Nephron progenitor cell (in vitro differentiated cells): ENCODE data around the gene ANLN.
"Not testable (repeated sequence)": the region's sequence is repeated elsewhere in the genome, so short reads cannot be mapped to it uniquely, and the experiment has no call there.

Experiments
- DNase-seq: peaks from one replicate; pipeline ENCODE4 v3.0.0; 2021
- H3K27ac Mint-ChIP-seq: 2 replicates; pipeline ENCODE4 v1.8.0; 2021; ENCODE audit warnings: mild to moderate bottlenecking, moderate library complexity, mixed read lengths
- H3K27me3 Mint-ChIP-seq: 2 replicates; pipeline ENCODE4 v1.8.0; 2021; ENCODE audit warnings: mild to moderate bottlenecking, low read depth, mixed read lengths; ENCODE audit not compliant: poor library complexity
- H3K36me3 Mint-ChIP-seq: 2 replicates; pipeline ENCODE4 v1.8.0; 2021; ENCODE audit warnings: low read depth, mixed read lengths
- H3K4me1 Mint-ChIP-seq: 2 replicates; pipeline ENCODE4 v1.8.0; 2021; ENCODE audit warnings: mixed read lengths
- H3K4me3 Mint-ChIP-seq: 2 replicates; pipeline ENCODE4 v1.8.0; 2021; ENCODE audit warnings: mild to moderate bottlenecking, moderate library complexity, mixed read lengths
- H3K9me3 Mint-ChIP-seq: 2 replicates; pipeline ENCODE4 v1.8.0; 2021; ENCODE audit warnings: mild to moderate bottlenecking, moderate library complexity, mixed read lengths
- TF ChIP-seq, protein P1 (sequence below): fragments of 200-600 bp; sonication (generic); IDR thresholded peaks from 2 replicates; pipeline ENCODE4 v1.5.0; 2021; ENCODE audit warnings: antibody characterized with exemption

Gene ANLN

DNA sequence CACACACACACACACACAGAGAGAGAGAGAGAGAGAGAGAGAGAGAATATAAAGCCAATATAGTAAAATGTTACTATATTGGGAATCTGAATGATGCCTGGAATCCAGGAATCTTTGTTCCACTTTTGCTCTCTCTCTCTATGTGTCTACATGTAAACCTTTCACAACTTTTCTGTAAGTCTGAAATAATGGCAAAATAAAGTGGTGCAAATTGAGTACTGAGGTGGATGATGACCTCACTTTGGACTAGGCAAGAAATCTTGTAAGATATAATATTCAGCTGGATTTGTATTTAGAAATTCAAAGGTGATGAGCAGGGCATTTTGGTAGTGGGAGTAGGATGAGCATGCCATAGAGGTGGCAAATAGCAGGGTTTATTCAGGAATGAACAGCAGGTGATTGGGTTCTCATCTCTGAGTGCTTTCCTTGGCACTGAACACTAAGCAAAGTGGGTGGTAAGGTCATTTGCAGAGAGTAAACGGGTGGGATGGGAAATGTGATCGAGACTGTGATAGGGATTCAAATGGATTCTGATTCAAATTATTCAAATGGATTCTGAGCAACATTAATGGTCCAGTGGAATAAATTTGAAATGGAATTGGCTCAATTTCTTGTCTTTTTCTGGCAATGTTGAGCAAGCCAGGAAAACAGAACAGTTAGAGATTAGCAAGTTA, 9.7 kb upstream of the ANLN start:
- Mint-ChIP-seq H3K27ac (no peak overlapping the region), H3K27me3 (peaks cover 4% of the 10 kb centered on the region), H3K4me3 (no peak overlapping the region), H3K36me3 (no peaks in the 10 kb centered on the region), H3K9me3 (peaks cover 36% of the 10 kb centered on the region), H3K4me1 (no peaks in the 10 kb centered on the region)
- TF ChIP-seq, protein P1, sequence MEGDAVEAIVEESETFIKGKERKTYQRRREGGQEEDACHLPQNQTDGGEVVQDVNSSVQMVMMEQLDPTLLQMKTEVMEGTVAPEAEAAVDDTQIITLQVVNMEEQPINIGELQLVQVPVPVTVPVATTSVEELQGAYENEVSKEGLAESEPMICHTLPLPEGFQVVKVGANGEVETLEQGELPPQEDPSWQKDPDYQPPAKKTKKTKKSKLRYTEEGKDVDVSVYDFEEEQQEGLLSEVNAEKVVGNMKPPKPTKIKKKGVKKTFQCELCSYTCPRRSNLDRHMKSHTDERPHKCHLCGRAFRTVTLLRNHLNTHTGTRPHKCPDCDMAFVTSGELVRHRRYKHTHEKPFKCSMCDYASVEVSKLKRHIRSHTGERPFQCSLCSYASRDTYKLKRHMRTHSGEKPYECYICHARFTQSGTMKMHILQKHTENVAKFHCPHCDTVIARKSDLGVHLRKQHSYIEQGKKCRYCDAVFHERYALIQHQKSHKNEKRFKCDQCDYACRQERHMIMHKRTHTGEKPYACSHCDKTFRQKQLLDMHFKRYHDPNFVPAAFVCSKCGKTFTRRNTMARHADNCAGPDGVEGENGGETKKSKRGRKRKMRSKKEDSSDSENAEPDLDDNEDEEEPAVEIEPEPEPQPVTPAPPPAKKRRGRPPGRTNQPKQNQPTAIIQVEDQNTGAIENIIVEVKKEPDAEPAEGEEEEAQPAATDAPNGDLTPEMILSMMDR: no peak
- DNase-seq: no peak

GRCh38 chr7:36381056-36381455, 8.6 kb upstream of the ANLN start:
- Mint-ChIP-seq H3K4me1 (no peaks in the 10 kb centered on the region), H3K27ac (no peak overlapping the region)

GRCh38 chr7:36383284-36383683, 6.4 kb upstream of the ANLN start:
- H3K4me1 Mint-ChIP-seq, H3K36me3 Mint-ChIP-seq, H3K4me3 Mint-ChIP-seq, H3K27me3 Mint-ChIP-seq, DNase-seq, H3K27ac Mint-ChIP-seq: not testable (repeated sequence)
- peaks cover 11% of the 10 kb centered on the region for H3K9me3 Mint-ChIP-seq

More at GRCh38 chr7:36381056-36381455, 8.6 kb upstream of the ANLN start:
- no peaks in the 10 kb centered on the region for H3K36me3 Mint-ChIP-seq
- H3K4me3 Mint-ChIP-seq: no peak overlapping the region
- no peak for DNase-seq
- peaks cover 27% of the 10 kb centered on the region for H3K9me3 Mint-ChIP-seq
- TF ChIP-seq, protein P1: no peak
- H3K27me3 Mint-ChIP-seq: peaks cover 6% of the 10 kb centered on the region

DNA sequence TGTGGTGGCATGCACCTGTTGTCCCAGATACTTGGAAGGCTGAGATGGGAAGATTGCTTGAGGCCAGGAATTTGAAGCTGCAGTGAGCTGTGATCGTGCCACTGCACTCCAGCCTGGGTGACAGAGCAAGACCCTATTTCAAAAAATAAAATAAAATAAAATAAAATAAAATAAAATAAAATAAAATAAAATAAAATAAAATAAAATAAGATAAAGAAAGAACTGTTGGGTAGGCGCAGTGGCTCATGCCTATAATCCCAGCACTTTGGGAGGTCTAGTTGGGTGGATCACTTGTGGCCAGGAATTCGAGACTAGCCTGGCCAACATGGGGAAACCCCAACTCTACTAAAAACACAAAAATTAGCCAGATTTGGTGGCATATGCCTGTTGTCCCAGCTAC, 4.0 kb upstream of the ANLN start:
- not testable (repeated sequence) for H3K36me3 Mint-ChIP-seq, H3K4me1 Mint-ChIP-seq, H3K4me3 Mint-ChIP-seq, H3K9me3 Mint-ChIP-seq, DNase-seq, H3K27ac Mint-ChIP-seq
- peaks cover 11% of the 10 kb centered on the region for H3K27me3 Mint-ChIP-seq

DNA sequence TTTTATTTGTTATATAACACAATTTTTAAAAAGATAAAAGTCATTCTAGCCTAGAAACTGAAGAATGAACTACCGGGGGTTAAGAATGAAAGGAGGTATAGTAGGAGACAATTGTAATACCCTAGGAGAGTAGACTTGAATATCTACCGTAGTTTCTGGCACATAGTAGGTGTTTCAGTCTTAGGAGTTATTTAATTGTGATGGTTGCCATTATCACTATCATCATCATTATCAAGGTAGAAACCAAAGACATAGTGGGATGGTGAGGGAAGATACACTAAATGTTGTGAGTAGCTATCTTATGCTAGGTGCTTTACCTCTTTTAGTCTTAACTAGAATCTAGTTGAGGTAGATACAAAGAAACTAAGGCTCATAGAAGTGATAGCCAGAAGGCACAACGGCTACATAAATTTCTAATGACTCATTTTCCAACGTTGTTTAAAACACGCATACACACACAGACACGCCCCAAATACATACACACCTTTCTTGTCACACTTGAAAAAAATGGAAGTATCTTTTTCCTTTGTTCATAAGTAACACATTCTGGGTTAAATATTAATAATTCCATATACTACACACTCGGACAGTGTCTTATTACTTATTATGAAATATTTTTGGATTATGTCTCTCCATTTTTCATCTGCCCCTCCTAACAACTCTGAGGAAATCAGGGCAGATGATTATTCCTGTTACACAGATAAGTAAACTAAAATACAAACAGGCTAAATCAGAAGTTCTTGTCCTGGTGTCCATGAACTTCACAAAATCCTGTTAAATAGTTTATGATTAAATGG, 2.0 kb upstream of the ANLN start:
- H3K4me1 Mint-ChIP-seq: peaks cover 24% of the 10 kb centered on the region
- H3K9me3 Mint-ChIP-seq: no peaks in the 10 kb centered on the region
- H3K27ac Mint-ChIP-seq: no peak overlapping the region
- no peaks in the 10 kb centered on the region for H3K36me3 Mint-ChIP-seq
- H3K27me3 Mint-ChIP-seq: peaks cover 6% of the 10 kb centered on the region
- DNase-seq: no peak
- TF ChIP-seq, protein P1: no peak
- no peak overlapping the region for H3K4me3 Mint-ChIP-seq

GRCh38 chr7:36388423-36388822, 1.2 kb upstream of the ANLN start:
- Mint-ChIP-seq H3K4me3 (peak overlapping the region; percentile 34), H3K27me3 (peaks cover 6% of the 10 kb centered on the region), H3K27ac (no peak overlapping the region), H3K4me1 (peaks cover 32% of the 10 kb centered on the region), H3K9me3 (no peaks in the 10 kb centered on the region), H3K36me3 (peaks cover 4% of the 10 kb centered on the region)
- no peak for DNase-seq
- TF ChIP-seq, protein P1: no peak
